NT2/D1 (cell line): Measurements from ENCODE around the gene SH3BGRL.

Experiments
- SUZ12 ChIP-seq: IDR thresholded peaks from 2 replicates; pipeline ENCODE4 v1.6.1; 2011; ENCODE audit not compliant: insufficient read length, insufficient read depth; ENCODE audit errors: extremely low read depth
- YY1 ChIP-seq: IDR thresholded peaks from 2 replicates; pipeline ENCODE4 v1.6.1; 2011; ENCODE audit not compliant: insufficient read length, insufficient read depth
- ZNF274 ChIP-seq: IDR thresholded peaks from 2 replicates; pipeline ENCODE4 v1.6.1; 2011; ENCODE audit warnings: mild to moderate bottlenecking, low read depth, low read length

DNA sequence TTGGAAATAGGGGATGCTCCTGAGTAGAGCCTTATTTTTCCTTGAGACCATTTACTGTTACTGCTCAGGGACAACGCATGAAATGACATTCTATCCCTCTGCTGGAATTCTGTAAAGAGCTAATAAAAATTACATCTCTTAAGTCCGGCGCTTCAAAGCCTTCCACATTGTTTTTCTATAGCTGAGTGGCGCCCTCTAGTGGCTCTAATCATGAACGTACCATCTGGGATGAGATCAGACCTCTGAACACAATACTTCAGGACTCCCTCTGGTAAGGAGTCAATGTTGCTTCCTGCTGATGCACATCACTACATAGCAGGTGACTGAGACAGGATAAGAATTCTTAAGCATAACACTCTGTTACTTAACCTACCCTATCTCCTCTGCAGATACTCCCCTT lies 6.2 kb upstream of the SH3BGRL start:
- no peak for TF ChIP-seq YY1
- no peak for TF ChIP-seq SUZ12
- no peak for TF ChIP-seq ZNF274
